ENCODE measurements around the gene RNF111. TPM values are rescaled to one million over a fixed set of nuclear protein-coding genes. Genes with fewer than 3 reads are reported as not detected.
A peak's percentile ranks its signal among the peaks of the same experiment; 100 is the strongest.

The RNF111 gene
- total RNA-seq (10 to 100 TPM; 41.3 to 41.8 TPM), total RNA-seq (40.9 to 42.0 reads per million in 2 donors)

GRCh38 chr15:58987491-58988005 lies at the start of gene RNF111:
Gene RNF111 (plus strand): TSS chr15:58987663. CDS start chr15:59030823, 43,160 bp downstream.
- peaks cover 2% of the 10 kb centered on the region for H3K36me3 Mint-ChIP-seq (ENCODE audit: low read depth)
- peak; percentile 95 for ATAC-seq
- H3K4me3 Mint-ChIP-seq = peak within 1 kb of the TSS; percentile 99
- peak; percentile 74 to 83 (median 75) for DNase-seq
- peaks cover 34% of the 10 kb centered on the region for H3K4me1 Mint-ChIP-seq
- no peaks in the 10 kb centered on the region for H3K9me3 ChIP-seq (ENCODE audit: control insufficient read depth, low read length, poor library complexity, severe bottlenecking)
- no peaks in the 10 kb centered on the region for H3K27me3 Mint-ChIP-seq
- peak within 1 kb of the TSS; percentile 96 for H3K27ac Mint-ChIP-seq

GRCh38 chr15:58947179-58947578 lies 40.3 kb upstream of the RNF111 start:
- Mint-ChIP-seq H3K4me3 (no peak overlapping the region), H3K36me3 (ENCODE audit: low read depth) (no peaks in the 10 kb centered on the region), H3K27ac (no peak overlapping the region), H3K4me1 (no peaks in the 10 kb centered on the region), H3K27me3 (peaks cover 8% of the 10 kb centered on the region)
- ATAC-seq (no peak), DNase-seq (no peak)
- H3K9me3 ChIP-seq (ENCODE audit: control insufficient read depth, low read length, poor library complexity, severe bottlenecking) = no peaks in the 10 kb centered on the region

- no peak overlapping the region for H3K27ac Mint-ChIP-seq
Measured at GRCh38 chr15:58951388-58952007, 36.0 kb upstream of the RNF111 start.

GRCh38 chr15:58952751-58953150 lies 34.7 kb upstream of the RNF111 start:
- ATAC-seq (no peak), DNase-seq (no peak)
- Mint-ChIP-seq H3K27me3 (peaks cover 8% of the 10 kb centered on the region), H3K4me1 (peaks cover 7% of the 10 kb centered on the region), H3K36me3 (ENCODE audit: low read depth) (no peaks in the 10 kb centered on the region), H3K27ac (no peak overlapping the region), H3K4me3 (no peak overlapping the region)
- no peaks in the 10 kb centered on the region for H3K9me3 ChIP-seq (ENCODE audit: control insufficient read depth, low read length, poor library complexity, severe bottlenecking)

More at GRCh38 chr15:58951388-58952007, 36.0 kb upstream of the RNF111 start:
- Mint-ChIP-seq H3K27me3 (peaks cover 8% of the 10 kb centered on the region), H3K4me1 (peaks cover 3% of the 10 kb centered on the region), H3K4me3 (no peak overlapping the region), H3K36me3 (ENCODE audit: low read depth) (no peaks in the 10 kb centered on the region)
- no peaks in the 10 kb centered on the region for H3K9me3 ChIP-seq (ENCODE audit: control insufficient read depth, low read length, poor library complexity, severe bottlenecking)
- no peak for ATAC-seq
- DNase-seq = no peak

GRCh38 chr15:58957101-58957973 lies 30.1 kb upstream of the RNF111 start:
- no peak overlapping the region for H3K27ac Mint-ChIP-seq
- peak overlapping the region; percentile 55 for H3K4me3 Mint-ChIP-seq
- peak; percentile 15 to 43 (median 16) for DNase-seq

GRCh38 chr15:58958811-58959210 lies 28.7 kb upstream of the RNF111 start:
- Mint-ChIP-seq H3K27me3 (no peaks in the 10 kb centered on the region), H3K27ac (no peak overlapping the region), H3K4me3 (no peak overlapping the region), H3K36me3 (ENCODE audit: low read depth) (no peaks in the 10 kb centered on the region), H3K4me1 (peaks cover 4% of the 10 kb centered on the region)
- DNase-seq = no peak
- no peak for ATAC-seq
- no peaks in the 10 kb centered on the region for H3K9me3 ChIP-seq (ENCODE audit: control insufficient read depth, low read length, poor library complexity, severe bottlenecking)

More at GRCh38 chr15:58957101-58957973, 30.1 kb upstream of the RNF111 start:
- Mint-ChIP-seq H3K27me3 (no peaks in the 10 kb centered on the region), H3K36me3 (ENCODE audit: low read depth) (no peaks in the 10 kb centered on the region), H3K4me1 (peaks cover 7% of the 10 kb centered on the region)
- no peaks in the 10 kb centered on the region for H3K9me3 ChIP-seq (ENCODE audit: control insufficient read depth, low read length, poor library complexity, severe bottlenecking)
- peak; percentile 99 for ATAC-seq

GRCh38 chr15:58962136-58962535 lies 25.3 kb upstream of the RNF111 start:
- no peaks in the 10 kb centered on the region for H3K27me3 Mint-ChIP-seq

GRCh38 chr15:58962662-58963565 lies 24.5 kb upstream of the RNF111 start:
- no peak for ATAC-seq
- H3K27me3 Mint-ChIP-seq = no peaks in the 10 kb centered on the region

More at GRCh38 chr15:58962136-58962535, 25.3 kb upstream of the RNF111 start:
- no peak for DNase-seq
- H3K36me3 Mint-ChIP-seq (ENCODE audit: low read depth) = no peaks in the 10 kb centered on the region
- no peaks in the 10 kb centered on the region for H3K9me3 ChIP-seq (ENCODE audit: control insufficient read depth, low read length, poor library complexity, severe bottlenecking)
- ATAC-seq = no peak
- H3K27ac Mint-ChIP-seq = no peak overlapping the region
- peaks cover 4% of the 10 kb centered on the region for H3K4me1 Mint-ChIP-seq
- H3K4me3 Mint-ChIP-seq = no peak overlapping the region

GRCh38 chr15:58966698-58967097 lies 20.8 kb upstream of the RNF111 start:
- peaks cover 2% of the 10 kb centered on the region for H3K4me1 Mint-ChIP-seq
- ATAC-seq = no peak

More at GRCh38 chr15:58962662-58963565, 24.5 kb upstream of the RNF111 start:
- H3K4me3 Mint-ChIP-seq = no peak overlapping the region
- no peaks in the 10 kb centered on the region for H3K9me3 ChIP-seq (ENCODE audit: control insufficient read depth, low read length, poor library complexity, severe bottlenecking)
- H3K4me1 Mint-ChIP-seq = peaks cover 2% of the 10 kb centered on the region
- H3K27ac Mint-ChIP-seq = no peak overlapping the region
- no peaks in the 10 kb centered on the region for H3K36me3 Mint-ChIP-seq (ENCODE audit: low read depth)
- no peak for DNase-seq

GRCh38 chr15:58967479-58967878 lies 20.0 kb upstream of the RNF111 start:
- H3K36me3 Mint-ChIP-seq (ENCODE audit: low read depth) = no peaks in the 10 kb centered on the region
- no peaks in the 10 kb centered on the region for H3K9me3 ChIP-seq (ENCODE audit: control insufficient read depth, low read length, poor library complexity, severe bottlenecking)
- no peaks in the 10 kb centered on the region for H3K27me3 Mint-ChIP-seq
- H3K27ac Mint-ChIP-seq = no peak overlapping the region
- no peak for DNase-seq
- H3K4me3 Mint-ChIP-seq = no peak overlapping the region
- no peak for ATAC-seq
- H3K4me1 Mint-ChIP-seq = peaks cover 2% of the 10 kb centered on the region

More at GRCh38 chr15:58966698-58967097, 20.8 kb upstream of the RNF111 start:
- Mint-ChIP-seq H3K36me3 (ENCODE audit: low read depth) (no peaks in the 10 kb centered on the region), H3K27me3 (no peaks in the 10 kb centered on the region), H3K27ac (no peak overlapping the region), H3K4me3 (no peak overlapping the region)
- no peaks in the 10 kb centered on the region for H3K9me3 ChIP-seq (ENCODE audit: control insufficient read depth, low read length, poor library complexity, severe bottlenecking)
- DNase-seq = no peak

- Mint-ChIP-seq H3K4me1 (peaks cover 26% of the 10 kb centered on the region), H3K27ac (no peak overlapping the region), H3K36me3 (ENCODE audit: low read depth) (no peaks in the 10 kb centered on the region), H3K4me3 (no peak overlapping the region), H3K27me3 (no peaks in the 10 kb centered on the region)
- no peaks in the 10 kb centered on the region for H3K9me3 ChIP-seq (ENCODE audit: control insufficient read depth, low read length, poor library complexity, severe bottlenecking)
- ATAC-seq (no peak), DNase-seq (no peak)
Measured at GRCh38 chr15:58977887-58978286, 9.6 kb upstream of the RNF111 start.

- no peaks in the 10 kb centered on the region for H3K9me3 ChIP-seq (ENCODE audit: control insufficient read depth, low read length, poor library complexity, severe bottlenecking)
- Mint-ChIP-seq H3K27ac (no peak overlapping the region), H3K36me3 (ENCODE audit: low read depth) (no peaks in the 10 kb centered on the region), H3K4me1 (peaks cover 24% of the 10 kb centered on the region), H3K27me3 (no peaks in the 10 kb centered on the region), H3K4me3 (peak overlapping the region; percentile 43)
- ATAC-seq (no peak), DNase-seq (no peak)
Measured at GRCh38 chr15:58980351-58980939, 7.0 kb upstream of the RNF111 start.

Measured in T-helper 17 cell (primary cell).